HG02870 (cell line): ENCODE data around the gene PIK3R5.
A peak's percentile ranks its signal among the peaks of the same experiment; 100 is the strongest.
"Not testable (repeated sequence)": the region's sequence is repeated elsewhere in the genome, so short reads cannot be mapped to it uniquely, and the experiment has no call there.

Source experiments
- ATAC-seq: cut with Tn5 transposase; IDR thresholded peaks from one replicate; pipeline ENCODE4 v1.9.1; 2021; ENCODE audit warnings: mild to moderate bottlenecking, moderate library complexity; ENCODE audit not compliant: unreplicated experiment

PIK3R5 gene

DNA sequence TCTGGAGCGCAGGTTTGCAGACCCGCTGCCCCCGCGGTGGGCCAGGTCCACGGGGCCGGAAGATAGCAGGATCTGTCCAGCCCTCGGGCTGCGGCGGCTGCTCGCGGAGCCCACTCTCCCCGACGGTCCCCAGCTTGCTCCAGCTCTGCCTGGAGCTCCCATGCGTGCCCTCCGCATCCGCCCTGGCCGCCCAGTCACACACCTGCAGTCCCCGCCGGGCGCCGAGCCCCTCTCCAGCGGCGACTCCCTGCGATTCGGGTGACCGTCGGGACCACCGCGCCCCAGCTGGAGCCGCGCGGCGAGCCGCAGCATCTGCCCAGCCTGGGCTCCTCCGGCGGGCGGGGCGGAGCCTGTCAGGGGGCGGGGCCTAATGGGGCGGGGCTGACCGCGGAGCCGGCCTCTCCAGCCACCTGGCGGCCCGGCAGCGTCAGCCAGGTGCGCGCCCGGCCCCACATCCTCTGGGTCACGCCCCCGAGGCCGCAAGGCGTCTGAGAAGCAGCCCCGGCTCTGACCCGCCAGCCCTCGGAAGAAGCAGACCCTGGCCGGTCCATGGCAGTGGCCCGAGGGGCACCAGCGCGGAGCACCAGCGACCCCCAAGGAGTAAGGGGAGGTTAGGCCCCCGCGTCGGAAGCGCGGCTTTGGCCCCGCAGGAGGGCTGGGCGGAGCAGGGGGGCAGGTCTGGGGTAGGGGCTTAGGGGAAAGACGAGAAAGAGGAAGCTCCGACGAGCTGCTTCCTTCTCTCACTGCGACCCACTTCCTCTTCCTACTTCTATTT lies at the start of gene PIK3R5:
Gene PIK3R5 (minus strand): TSS at position 314 of the 775 bp plus-strand sequence. CDS start 54,213 bp downstream, outside the sequence.
- ATAC-seq, result peak; percentile 65

DNA sequence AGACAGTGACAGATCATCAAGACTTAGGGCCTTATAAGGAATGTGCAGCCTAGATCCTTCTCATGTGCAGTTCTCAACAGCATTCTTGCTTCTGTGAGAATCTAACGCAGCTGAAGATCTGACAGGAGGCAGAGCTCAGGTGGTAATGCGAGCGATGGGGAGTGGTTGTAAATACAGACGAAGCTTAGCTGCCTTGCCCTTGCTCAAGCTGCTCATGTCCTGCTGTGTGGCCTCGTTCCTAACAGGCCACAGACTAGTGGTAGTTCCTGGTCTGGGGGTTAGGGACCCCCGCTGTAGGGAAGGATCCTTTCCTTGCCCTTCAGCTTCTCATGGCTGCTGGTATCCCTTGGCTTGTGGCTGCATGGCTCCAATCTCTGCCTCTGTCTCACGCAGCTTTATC lies 45.5 kb upstream of the PIK3R5 start:
- no peak for ATAC-seq

DNA sequence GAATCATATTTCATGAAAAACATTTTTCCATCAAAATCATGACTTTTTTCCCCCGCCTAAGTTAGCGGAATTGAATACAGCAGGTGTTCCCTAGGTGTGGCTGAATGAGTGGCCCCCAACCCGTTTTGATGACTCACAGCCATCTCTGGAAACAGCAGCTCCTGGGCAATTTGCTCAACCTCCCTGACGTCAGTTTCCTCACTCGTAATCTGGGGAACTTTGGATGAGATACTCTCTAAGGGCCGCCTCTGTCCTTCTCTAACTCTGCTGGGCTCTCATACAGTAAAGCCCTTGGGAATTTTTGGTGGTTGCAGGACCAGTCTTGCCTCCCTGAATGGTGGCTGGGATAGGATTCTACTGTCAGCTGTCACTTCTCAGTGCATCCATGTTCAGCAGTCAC lies 44.2 kb upstream of the PIK3R5 start:
- ATAC-seq, result no peak

DNA sequence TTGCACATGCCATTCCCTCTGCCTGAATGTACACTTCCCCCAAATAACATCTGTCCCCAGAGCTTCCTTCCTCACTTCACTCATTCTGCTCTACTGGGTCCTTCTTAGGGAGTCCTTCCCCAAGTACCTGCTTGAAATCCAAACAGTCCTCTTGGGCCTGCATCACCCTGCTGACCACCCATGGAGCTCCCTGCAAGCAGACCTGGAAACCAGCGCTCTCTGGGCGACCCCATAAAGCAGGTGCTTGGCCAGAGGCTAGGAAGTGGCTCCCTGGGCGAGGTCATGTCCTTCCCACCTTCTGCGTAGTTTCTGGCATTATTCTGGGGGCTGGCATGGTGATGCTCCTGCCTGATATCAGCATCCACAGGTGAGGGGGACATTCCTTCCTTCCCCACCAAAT lies 43.6 kb upstream of the PIK3R5 start:
- ATAC-seq, result no peak

GRCh38 chr17:9007052-9007714 lies 41.7 kb upstream of the PIK3R5 start:
- ATAC-seq, result no peak

DNA sequence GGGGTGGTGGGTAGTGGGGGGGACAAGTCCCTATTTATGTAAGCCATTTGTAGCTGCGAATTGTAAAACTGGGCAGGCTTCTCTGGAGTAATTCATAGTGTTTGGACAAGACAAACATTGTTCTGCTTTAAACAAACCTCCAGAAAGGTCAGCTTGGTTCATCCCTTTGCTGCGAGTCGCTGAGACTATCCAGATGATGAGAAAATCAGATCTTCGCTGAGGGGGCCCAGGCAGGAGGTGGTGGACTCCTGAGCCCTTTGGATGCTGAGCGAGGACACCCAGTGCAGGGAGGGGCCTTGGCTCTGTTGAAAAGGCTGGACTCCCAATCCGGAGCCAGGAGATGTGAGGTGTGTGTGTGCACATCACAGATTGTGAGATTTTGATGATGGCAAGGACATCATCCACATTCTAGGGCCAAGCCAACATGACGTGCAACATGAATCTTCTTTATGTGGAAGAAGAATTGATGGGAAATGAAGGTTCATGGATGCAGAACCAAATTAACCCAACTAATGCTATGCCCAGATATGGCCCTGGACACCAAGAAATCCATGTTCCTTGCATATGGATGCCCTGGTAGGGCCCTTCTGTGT lies 40.8 kb upstream of the PIK3R5 start:
- no peak for ATAC-seq

DNA sequence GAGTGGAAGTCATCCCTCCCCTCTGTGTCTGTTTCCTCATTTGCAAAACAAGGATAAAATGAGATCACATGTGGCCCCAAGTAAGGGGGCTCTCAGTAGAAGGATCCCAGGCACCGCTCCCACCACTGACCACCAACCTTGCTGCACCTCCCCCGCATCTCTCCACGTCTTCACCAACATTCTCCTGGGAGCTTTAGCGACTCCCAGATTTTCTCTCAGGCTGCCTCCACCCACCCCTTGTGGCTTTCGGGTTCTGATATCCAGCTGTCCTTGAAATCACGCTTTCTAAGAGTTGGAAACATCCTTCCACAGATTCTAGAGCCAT lies 39.4 kb upstream of the PIK3R5 start:
- ATAC-seq, result no peak

- ATAC-seq, result no peak
Measured at GRCh38 chr17:9004132-9004960, 38.8 kb upstream of the PIK3R5 start.

GRCh38 chr17:9003355-9004131 lies 38.0 kb upstream of the PIK3R5 start:
- ATAC-seq, result no peak

DNA sequence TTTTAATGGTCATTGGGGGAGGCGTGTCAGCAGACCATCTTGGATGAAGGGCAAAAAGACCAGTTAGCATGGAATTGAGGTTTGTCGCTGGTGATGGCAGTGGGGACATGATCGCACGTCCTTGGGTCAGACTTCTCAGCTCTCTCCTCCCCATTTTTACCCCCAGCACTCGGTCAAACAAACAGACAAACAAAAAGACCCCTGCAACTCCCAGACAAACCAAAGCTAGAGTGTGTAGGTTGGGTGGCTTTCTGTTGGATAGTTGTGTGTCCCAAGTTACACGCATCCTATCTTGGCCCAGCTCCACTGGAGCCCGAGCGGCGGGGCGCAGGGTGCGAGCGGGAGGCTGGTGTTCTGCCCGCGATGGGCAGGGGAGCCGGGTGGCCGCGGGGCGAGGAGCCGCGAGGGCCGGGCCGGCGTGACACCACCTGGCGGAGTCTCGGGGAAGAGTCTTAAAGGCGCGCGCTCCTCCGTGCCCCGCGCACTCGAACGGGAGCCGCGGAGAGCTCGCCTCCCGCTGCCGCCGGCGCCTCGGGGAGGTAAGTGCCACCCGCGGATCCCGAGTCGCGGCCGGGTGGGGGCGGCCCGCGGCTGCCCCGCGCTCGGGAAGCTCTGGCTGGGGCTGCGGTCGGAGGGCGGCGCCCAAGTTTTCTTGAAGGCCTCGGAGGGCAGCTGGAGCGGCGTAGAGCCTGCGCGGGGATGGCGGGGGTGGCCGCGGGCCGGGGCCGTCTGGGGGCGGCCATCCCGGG lies 37.3 kb upstream of the PIK3R5 start:
- ATAC-seq, result no peak

DNA sequence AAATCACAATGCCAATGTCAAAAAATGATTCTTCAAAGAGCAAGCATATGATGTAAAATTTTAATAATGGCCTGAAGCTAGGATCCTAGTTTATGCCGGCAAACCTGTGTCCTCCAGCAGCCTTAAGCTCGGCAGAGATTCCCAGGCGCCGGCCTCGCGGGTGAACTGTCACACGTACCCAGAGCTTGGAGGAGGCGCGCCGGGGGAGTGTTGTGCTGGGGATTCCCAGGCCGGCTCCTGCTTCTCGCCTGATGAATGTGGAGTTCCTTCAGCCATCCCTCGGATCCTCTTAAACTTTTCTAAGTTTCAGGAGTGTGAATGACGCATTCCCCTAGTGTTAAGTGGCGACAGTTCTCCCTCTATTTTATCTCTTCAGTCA lies 36.7 kb upstream of the PIK3R5 start:
- ATAC-seq, result no peak

GRCh38 chr17:9001559-9001958 lies 36.1 kb upstream of the PIK3R5 start:
- ATAC-seq, result no peak

DNA sequence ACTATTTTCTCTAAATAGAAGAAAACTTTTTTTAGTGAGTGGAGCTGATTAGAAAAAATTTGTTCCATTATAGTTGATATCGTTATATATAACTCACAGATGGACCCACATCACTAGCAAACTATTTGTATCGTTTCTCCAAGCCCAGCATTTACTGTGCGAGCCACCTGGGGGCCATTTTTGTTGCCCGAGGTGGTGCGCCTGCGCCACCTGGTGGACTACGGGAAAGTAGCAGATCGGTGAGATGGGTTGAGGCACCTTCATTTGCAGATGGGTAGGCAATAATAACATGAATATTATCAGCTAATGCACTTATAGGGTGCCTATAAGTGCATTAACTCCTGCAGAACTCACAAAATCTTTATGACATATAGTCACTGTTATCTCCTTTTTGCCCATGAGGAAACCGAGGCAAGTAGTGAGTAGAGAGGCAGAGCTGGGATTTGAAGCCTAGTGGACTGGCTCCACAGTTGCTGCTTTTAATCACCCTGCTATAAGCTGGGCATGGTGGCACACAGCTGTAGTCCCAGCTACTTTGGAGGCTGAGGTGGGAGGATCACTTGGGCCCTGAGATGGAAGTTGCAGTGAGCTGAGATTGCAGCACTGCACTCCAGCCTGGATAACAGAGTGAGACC lies 32.6 kb upstream of the PIK3R5 start:
- ATAC-seq, result peak; percentile 48

DNA sequence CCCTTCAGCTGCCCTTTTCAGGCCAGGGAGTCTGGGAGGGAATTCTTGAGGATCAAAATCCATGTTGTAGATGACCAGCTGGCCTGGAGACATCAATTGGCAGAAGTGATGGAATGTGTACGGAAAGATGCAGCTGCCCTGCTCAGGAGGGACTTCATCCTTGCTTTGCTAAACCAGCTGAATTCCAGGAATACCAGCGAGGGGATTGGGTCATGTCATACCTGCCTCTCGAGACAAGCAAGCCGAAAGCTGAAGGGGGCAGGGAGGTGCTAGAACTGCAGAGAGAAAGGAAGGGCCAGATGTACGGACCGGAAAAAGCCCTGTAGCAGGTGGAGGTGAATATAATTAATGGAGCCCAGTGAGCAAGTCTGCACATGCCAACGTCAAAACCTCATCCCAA lies 30.2 kb upstream of the PIK3R5 start:
- ATAC-seq, result no peak

GRCh38 chr17:8994319-8994718 lies 28.8 kb upstream of the PIK3R5 start:
- ATAC-seq, result no peak

DNA sequence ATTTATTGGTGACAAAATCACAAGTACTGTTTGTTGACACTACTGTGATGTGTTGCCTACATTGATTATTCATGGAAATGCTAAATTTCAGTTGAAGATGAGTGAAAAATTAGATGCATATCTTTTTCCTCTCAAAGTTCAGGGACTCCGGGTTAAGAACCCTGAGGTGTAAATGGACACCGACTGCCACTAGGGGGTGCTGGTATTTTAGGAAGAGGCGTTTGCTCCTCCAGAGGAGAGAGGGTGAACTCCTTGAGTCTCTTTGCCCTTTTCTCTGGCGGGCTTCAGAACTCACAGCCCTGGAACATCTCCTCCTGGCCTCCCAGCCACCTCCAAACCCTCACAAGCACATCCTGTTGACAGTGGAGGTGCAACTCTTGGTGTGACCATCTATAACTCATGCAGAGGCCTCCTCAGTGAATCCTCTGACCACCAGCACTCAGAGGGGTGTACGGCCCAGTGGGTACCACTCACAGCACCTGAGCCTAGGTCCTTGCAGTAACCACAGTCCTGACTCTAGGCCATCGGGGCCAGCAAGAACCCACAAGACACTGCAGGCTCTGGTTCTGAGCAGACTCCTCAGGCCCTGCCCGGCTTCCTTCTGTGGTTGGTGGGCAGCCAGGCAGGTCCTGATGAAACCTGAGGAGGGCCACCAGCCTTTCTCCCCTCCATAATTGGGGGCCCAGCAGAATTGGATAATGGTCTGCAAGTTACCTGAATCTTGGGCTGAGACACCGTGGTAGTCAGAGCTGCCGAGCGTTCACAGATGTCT lies 26.2 kb upstream of the PIK3R5 start:
- no peak for ATAC-seq

- not testable (repeated sequence) for ATAC-seq
Measured at GRCh38 chr17:8988263-8988935, 22.9 kb upstream of the PIK3R5 start.

DNA sequence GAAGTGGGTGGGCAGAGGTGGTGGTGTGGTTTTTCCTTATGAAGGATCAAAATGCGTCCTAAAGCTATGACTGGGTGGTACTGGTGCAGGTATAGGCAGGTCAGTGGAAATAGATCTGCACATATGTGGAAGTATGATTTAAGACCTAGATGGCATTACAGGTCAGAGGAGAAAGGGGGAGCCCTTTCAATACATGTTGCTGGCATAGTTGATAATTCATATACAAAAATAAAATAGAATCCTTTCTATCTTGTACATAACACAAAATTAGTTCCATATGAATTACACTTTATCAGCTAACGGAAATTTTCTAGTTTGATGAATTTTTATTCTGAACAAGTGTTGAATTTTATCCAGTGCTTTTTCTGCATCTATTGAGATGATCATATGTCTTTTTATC lies 20.8 kb upstream of the PIK3R5 start:
- no peak for ATAC-seq
